HUDEP-2 (cell line): ENCODE measurements around the gene SERPINB6.
"Not testable (repeated sequence)": the region's sequence is repeated elsewhere in the genome, so short reads cannot be mapped to it uniquely, and the experiment has no call there.

Source experiments
- DNase-seq, 76 experiments: peaks; one replicate each; lab custom pipeline; 2025; ENCODE audit not compliant: unreplicated experiment in 76 of 76; lab: John Stamatoyannopoulos, UW

SERPINB6 gene

GRCh38 chr6:2917065-2917464 lies 54.3 kb downstream of the SERPINB6 start:
- no peak for DNase-seq

GRCh38 chr6:2916158-2916925 lies 55.0 kb downstream of the SERPINB6 start:
- no peak for DNase-seq

GRCh38 chr6:2915150-2915549 lies 56.2 kb downstream of the SERPINB6 start:
- DNase-seq: no peak

DNA sequence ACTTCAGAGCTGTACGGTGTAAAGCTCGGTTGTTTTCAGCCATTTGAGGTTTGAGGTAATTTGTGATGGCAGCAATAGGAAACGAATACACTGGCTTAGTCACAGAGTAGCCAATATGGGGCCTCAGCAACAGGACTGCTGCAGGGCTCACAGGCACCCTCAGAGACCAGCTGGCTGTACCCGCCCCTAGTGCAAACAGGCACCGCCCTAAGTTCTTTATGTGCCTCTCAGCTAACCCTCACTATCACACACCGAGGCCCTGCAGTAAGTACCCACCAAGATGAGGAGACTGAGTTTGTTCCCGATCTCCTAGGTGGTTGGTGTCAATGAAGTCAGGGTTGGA lies 57.1 kb downstream of the SERPINB6 start:
- DNase-seq: no peak

DNA sequence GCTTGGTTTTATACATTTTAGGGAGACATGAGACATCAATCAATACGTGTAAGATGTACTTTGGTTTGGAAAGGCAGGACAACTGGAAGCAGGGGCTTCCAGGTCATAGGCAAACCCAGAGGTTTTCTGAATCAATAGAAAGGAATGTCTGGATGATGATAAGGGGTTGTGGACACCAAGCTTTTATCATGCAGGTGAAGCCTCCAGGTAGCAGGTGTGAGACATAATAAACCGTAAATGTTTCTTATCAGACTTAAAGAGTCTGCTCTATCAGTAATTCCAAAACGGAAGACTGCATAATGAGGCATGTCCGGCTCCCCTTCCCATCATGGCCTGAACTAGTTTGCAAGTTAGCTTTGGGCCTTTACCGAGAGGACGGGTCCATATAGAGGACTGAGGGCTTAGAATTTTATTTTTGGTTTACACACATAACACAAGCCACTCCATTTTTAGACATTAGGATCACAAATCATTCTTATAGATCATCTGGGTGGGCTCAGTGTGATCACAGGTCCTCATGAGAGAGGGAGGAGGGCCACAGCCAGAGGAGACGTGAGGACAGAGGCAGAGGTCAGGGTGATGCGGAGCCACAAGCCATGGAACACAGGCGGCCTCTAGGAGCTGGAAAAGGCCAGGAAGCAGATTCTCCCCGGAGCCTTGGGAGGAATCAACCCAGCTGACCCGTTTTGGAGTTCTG lies 57.6 kb downstream of the SERPINB6 start:
- no peak for DNase-seq

DNA sequence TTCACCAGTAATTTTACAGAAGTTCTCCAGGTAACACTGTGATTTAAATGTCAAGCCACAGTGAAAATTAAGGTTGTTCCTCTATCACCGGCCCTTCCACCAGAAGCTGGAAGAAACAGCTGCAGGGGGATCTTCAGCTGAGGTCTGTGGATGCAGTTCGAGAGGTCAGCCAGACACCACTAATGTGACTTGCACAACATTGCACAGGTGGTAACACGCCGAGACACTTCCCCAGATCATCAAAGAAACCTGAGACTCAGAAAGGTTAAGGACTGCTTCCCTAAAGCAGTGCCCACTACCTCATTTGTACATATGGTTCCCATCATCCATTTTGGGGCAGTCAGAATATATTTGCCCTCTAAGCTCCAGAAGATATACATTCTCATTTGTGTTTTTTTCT lies 60.2 kb downstream of the SERPINB6 start:
- DNase-seq: no peak

DNA sequence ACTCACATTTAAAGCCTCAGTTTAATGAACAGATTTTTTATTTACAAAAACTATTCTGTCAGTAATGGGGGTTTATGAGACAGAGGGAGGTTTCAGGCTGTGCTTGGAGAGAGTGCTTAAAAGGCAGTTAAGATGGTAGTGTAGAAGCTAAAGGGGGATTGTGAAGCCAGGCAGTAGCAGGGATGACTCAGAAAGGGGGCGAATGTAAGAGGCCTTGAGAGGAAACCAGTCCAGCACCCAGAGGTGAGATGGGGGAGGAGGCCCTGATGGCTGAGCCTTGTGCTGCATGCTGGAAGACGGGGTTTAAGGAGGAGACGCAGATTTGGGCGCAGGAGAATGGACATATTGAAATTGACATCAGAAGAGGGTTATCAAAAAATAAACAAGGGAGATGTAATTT lies 61.6 kb downstream of the SERPINB6 start:
- DNase-seq: no peak

GRCh38 chr6:2909051-2909606 lies 62.2 kb downstream of the SERPINB6 start:
- not testable (repeated sequence) for DNase-seq

DNA sequence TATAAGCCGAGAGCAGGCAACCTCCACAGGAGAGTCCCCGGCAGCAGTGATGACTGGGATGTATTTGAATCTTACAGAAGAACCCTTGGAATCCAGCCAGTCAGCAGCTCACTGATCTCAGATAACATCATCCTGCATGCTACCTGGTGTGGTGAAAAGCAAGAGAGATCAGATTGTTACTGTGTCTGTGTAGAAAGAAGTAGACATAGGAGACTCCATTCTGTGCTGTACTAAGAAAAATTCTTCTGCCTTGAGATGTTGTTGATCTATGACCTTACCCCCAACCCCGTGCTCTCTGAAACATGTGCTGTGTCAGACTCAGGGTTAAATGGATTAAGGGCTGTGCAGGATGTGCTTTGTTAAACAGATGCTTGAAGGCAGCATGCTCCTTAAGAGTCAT lies 62.9 kb downstream of the SERPINB6 start:
- not testable (repeated sequence) for DNase-seq

DNA sequence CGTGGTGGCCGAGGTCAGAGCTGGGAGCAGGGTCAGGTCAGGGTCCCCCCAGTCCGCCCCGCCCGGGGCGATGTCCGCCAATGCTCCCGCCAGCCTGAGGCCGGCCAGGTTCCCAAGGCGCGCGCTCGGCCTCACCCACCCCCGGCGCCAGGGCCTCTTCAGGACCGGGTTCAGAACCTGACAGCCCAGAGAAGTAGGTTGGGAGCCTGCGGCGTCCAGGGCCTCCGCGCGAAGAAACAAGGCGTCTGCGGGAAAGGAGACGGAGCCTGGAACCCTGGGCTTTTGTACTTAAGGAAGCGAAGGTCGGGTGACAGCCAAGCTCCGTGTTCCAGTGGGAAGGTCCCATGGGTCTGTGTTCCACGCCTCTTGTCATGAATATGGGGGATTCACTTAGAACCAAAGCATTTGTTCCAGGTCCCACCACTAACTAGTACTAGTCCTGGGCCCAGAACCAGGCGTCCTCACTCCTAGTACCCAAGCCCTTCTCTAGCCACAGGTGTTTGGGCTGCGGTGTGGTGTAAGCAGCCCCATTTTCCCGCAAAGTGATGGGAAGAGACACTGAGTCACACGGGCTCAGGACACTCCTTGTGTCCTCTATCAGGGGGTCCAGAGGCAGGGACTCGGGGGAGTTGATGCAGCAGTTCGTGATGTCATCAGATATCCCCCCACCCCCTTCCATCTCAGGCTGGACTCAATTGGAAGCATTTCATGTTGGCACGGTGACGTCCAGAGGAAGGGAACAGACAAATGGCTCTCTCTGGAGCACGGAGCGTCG lies 67.8 kb downstream of the SERPINB6 start:
- not testable (repeated sequence) for DNase-seq

GRCh38 chr6:2901645-2902502 lies 69.5 kb downstream of the SERPINB6 start:
- DNase-seq: not testable (repeated sequence)

DNA sequence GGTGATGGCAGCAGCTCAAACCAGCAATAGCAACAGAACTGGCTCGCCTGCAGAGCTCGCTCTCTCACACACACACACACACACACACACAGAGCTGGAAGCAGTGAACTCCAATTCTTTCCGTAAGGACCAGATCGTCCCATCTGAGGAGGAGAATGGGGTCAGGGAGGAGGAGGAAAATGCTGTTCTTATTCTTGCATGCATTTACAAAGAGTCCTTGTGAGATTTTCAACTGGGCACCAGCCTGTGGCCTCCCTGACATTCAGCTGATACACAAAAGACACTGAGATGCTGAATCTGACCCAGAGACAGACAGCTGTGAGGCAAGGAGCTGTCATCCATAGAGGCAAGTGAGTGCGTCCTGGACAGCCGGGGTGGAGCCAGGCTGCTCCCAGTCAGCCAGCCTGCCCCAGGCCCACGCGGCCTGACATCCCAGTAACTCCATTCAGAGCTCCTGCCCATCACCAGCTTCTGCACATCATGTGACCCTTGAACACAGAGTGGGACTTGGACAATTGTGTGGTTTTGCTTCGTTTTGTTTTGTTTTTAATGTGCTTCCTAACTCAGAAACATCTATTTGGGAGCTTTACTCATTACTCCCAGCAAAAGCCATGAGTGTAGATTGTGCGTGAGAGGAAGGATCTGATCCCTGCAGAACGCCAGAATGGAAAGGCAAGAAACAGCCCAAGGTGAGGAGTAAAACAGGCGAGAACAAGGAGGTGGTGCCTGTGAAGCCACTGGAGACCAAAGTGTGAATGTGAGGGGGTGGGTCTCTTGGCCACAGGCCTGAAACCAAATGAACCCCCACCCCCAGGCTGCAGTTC lies 70.3 kb downstream of the SERPINB6 start:
- no peak for DNase-seq

- DNase-seq: no peak
These were observed 71.1 kb downstream of the SERPINB6 start for GRCh38 chr6:2900221-2900807.

- no peak for DNase-seq
These were observed 71.8 kb downstream of the SERPINB6 start for GRCh38 chr6:2899596-2899995.
